ENCODE measurements around the gene AGRP. TPM values are rescaled to one million over a fixed set of nuclear protein-coding genes. Genes with fewer than 3 reads are reported as not detected.

AGRP gene
- total and polyA plus RNA-seq, 12 donors, result 2.9 to 98.1 (median 10.4) TPM

GRCh38 chr16:67444259-67445125 is 38.9 kb downstream of the AGRP start:
- no peaks in the 10 kb centered on the region for H3K9me3 ChIP-seq (replicated peaks in 1 of 3)
- no peaks in the 10 kb centered on the region for H3K27me3 ChIP-seq
- H3K4me3 ChIP-seq, result no peak overlapping the region
- H3K4me1 ChIP-seq (replicated peaks in 1 of 2), result peaks cover 67 to 76% of the 10 kb centered on the region in 2 donors
- DNase-seq, result no peak
- intact Hi-C loops (cut with DNase I), result no loop called here
- peak overlapping the region in 4 of 5 donors; percentile 53 to 85 (median 76) for H3K27ac ChIP-seq
- H3K36me3 ChIP-seq (replicated peaks in 1 of 2), result peaks cover 0 to 14% of the 10 kb centered on the region in 2 donors
- TF ChIP-seq CTCF (IDR thresholded peaks at IDR 0.05) (no peak), POLR2A (IDR thresholded peaks at IDR 0.05) (no peak)
- 81 to 88% (median 83%) methylated on average over 20 to 22 of the region's 22 CpGs for WGBS, 4 donors

GRCh38 chr16:67443265-67443664 is 40.1 kb downstream of the AGRP start:
- peaks cover 59 to 67% of the 10 kb centered on the region in 2 donors for H3K4me1 ChIP-seq (replicated peaks in 1 of 2)
- DNase-seq, result peak; percentile 62 to 90 (median 85)
- peaks cover 0 to 26% of the 10 kb centered on the region in 2 donors for H3K36me3 ChIP-seq (replicated peaks in 1 of 2)
- WGBS, 4 donors, result 38 to 58% (median 46%) methylated on average over 4 to 6 of the region's 6 CpGs
- H3K9me3 ChIP-seq (replicated peaks in 1 of 3), result no peaks in the 10 kb centered on the region
- peak overlapping the region in 4 of 5 donors; percentile 53 to 85 (median 76) for H3K27ac ChIP-seq
- no peak overlapping the region for H3K4me3 ChIP-seq
- no peaks in the 10 kb centered on the region for H3K27me3 ChIP-seq
- intact Hi-C loops (cut with DNase I), result no loop called here
- TF ChIP-seq CTCF (IDR thresholded peaks at IDR 0.05) (no peak), POLR2A (IDR thresholded peaks at IDR 0.05) (peak in 1 of 2 donors; percentile 19)

- H3K9me3 ChIP-seq (replicated peaks in 1 of 3), result no peaks in the 10 kb centered on the region
- no peak for DNase-seq
- H3K27ac ChIP-seq, result peak overlapping the region in 4 of 5 donors; percentile 53 to 85 (median 76)
- no peak overlapping the region for H3K4me3 ChIP-seq
- TF ChIP-seq CTCF (IDR thresholded peaks at IDR 0.05) (no peak), POLR2A (IDR thresholded peaks at IDR 0.05) (no peak)
- 60 to 71% (median 66%) methylated on average over 1 to 13 of the region's 13 CpGs for WGBS, 4 donors
- intact Hi-C loops (cut with DNase I), result no loop called here
- no peaks in the 10 kb centered on the region for H3K27me3 ChIP-seq
- H3K4me1 ChIP-seq (replicated peaks in 1 of 2), result peaks cover 54 to 63% of the 10 kb centered on the region in 2 donors
- H3K36me3 ChIP-seq (replicated peaks in 1 of 2), result peaks cover 0 to 32% of the 10 kb centered on the region in 2 donors
Measured at GRCh38 chr16:67442581-67443255, 40.6 kb downstream of the AGRP start.

GRCh38 chr16:67441907-67442306 is 41.4 kb downstream of the AGRP start:
- DNase-seq, result no peak
- no peak for TF ChIP-seq CTCF (IDR thresholded peaks at IDR 0.05)
- TF ChIP-seq POLR2A (IDR thresholded peaks at IDR 0.05), result no peak
- Histone ChIP-seq H3K27me3 (no peaks in the 10 kb centered on the region), H3K9me3 (replicated peaks in 1 of 3) (no peaks in the 10 kb centered on the region), H3K27ac (peak overlapping the region in 1 of 5 donors; percentile 85), H3K4me1 (replicated peaks in 1 of 2) (peaks cover 46 to 55% of the 10 kb centered on the region in 2 donors), H3K36me3 (replicated peaks in 1 of 2) (peaks cover 0 to 40% of the 10 kb centered on the region in 2 donors), H3K4me3 (no peak overlapping the region)
- intact Hi-C loops (cut with DNase I), result no loop called here
- WGBS, 4 donors, result 73 to 83% (median 75%) methylated on average over 5 of the region's 5 CpGs
